K562 (cell line): ENCODE measurements around the gene DNAAF2. TPM values are rescaled to one million over a fixed set of nuclear protein-coding genes. Genes with fewer than 3 reads are reported as not detected.
A peak's percentile ranks its signal among the peaks of the same experiment; 100 is the strongest.

ENCODE experiments used
- ATAC-seq: fragments of 200-7000 bp; cut with Tn5 transposase; 3 replicates; pipeline ENCODE4 v1.9.1; 2020; ENCODE audit warnings: moderate library complexity
- BruUV-seq: library from RNA; stranded (reverse); fragments of 400-500 nt; replicated peaks from 2 replicates; lab custom pipeline; 2021; lab: Mats Ljungman, UMichigan
- CTCF ChIA-PET: fragments of 300-600 bp; formaldehyde crosslinking; extraction: SDS; loops from one replicate; lab custom pipeline; 2021; ENCODE audit warnings: low intra/inter-chr PET ratio; lab: Yijun Ruan, JAX
- POLR2A ChIA-PET: fragments of 300-600, 350-650 bp; sonication (Branson Sonifier 250); formaldehyde crosslinking; extraction: SDS; loops from one replicate; lab custom pipeline; 2021; ENCODE audit warnings: antibody characterized with exemption, inconsistent platforms; lab: Yijun Ruan, JAX
- DNase-seq, 4 experiments: peaks; one replicate each; pipeline versions ENCODE4 v3.0.0 to v3.0.0-alpha.2; 2011 to 2018; ENCODE audit warnings: low spot score in 3 of 4, mixed read lengths in 3 of 4; ENCODE audit errors: extremely low read depth in 1 of 4
- FAIRE-seq: peaks from 2 replicates; lab custom pipeline; 2011; peaks lifted over from hg19 to GRCh38; lab: Jason Lieb, UNC
- H2AFZ ChIP-seq: 2 replicates; pipeline ENCODE4 v1.6.0; 2011; ENCODE audit warnings: low read depth, low read length, control low read depth, inconsistent platforms
- H3K27ac ChIP-seq: fragments of 200-600 bp; 3 replicates; pipeline ENCODE4 v1.8.0; 2011; ENCODE audit warnings: low read depth, mild to moderate bottlenecking, control low read depth, inconsistent platforms, low read length, moderate library complexity, mixed read lengths; ENCODE audit errors: extremely low read depth
- H3K27me3 ChIP-seq, 2 experiments: fragments of 300-600 bp in 1 of 2; 2 replicates in 1 of 2; 3 replicates in 1 of 2; pipeline versions ENCODE4 v1.6.0 to v1.8.0; 2011; ENCODE audit warnings: inconsistent platforms in 2 of 2, low read length in 2 of 2, mild to moderate bottlenecking in 1 of 2, mixed read lengths in 1 of 2, moderate library complexity in 1 of 2; ENCODE audit not compliant: control insufficient read depth in 2 of 2, insufficient read depth in 2 of 2
- H3K36me3 ChIP-seq: fragments of 300-600 bp; 3 replicates; pipeline ENCODE4 v1.8.0; 2011; ENCODE audit warnings: mild to moderate bottlenecking, low read length, inconsistent platforms; ENCODE audit not compliant: control insufficient read depth, insufficient read depth
- H3K4me1 ChIP-seq, 2 experiments: fragments of 200-600 bp in 1 of 2; replicated peaks in 1 of 2; 2 replicates in 1 of 2; 3 replicates in 1 of 2; pipeline versions ENCODE4 v1.5.1 to v1.8.0; 2011; ENCODE audit warnings: inconsistent platforms in 2 of 2, low read length in 2 of 2, mild to moderate bottlenecking in 1 of 2, mixed read lengths in 1 of 2, moderate library complexity in 1 of 2; ENCODE audit not compliant: control insufficient read depth in 2 of 2, insufficient read depth in 2 of 2
- H3K4me2 ChIP-seq: 2 replicates; pipeline ENCODE4 v1.6.1; 2011; ENCODE audit warnings: low read length, control low read depth, inconsistent platforms, mixed read lengths; ENCODE audit not compliant: insufficient read depth
- H3K4me3 ChIP-seq: fragments of 200-600 bp; sonication (generic), shearing (Covaris generic); 2 replicates; pipeline ENCODE4 v1.5.1; 2016; ENCODE audit warnings: control low read depth, inconsistent platforms
- H3K79me2 ChIP-seq: fragments of 200-600 bp; 3 replicates; pipeline ENCODE4 v1.8.0; 2011; ENCODE audit warnings: low read length, inconsistent platforms; ENCODE audit not compliant: control insufficient read depth, insufficient read depth
- H3K9ac ChIP-seq, 2 experiments: 2 replicates each; pipeline versions ENCODE4 v1.6.0 to v1.6.1; 2011; ENCODE audit warnings: low read depth in 2 of 2, low read length in 2 of 2, control low read depth in 1 of 2, inconsistent platforms in 1 of 2, mild to moderate bottlenecking in 1 of 2, mixed read lengths in 1 of 2; ENCODE audit not compliant: insufficient read depth in 1 of 2
- H3K9me1 ChIP-seq: one replicate; pipeline ENCODE4 v1.6.0; 2011; ENCODE audit warnings: inconsistent platforms, mild to moderate bottlenecking, low read length, moderate library complexity; ENCODE audit not compliant: control insufficient read depth, insufficient read depth
- H3K9me3 ChIP-seq: replicated peaks from 2 replicates; pipeline ENCODE4 v1.5.1; 2011; ENCODE audit warnings: low read depth, low read length, inconsistent platforms; ENCODE audit not compliant: control insufficient read depth, insufficient read depth
- H4K20me1 ChIP-seq: replicated peaks from 2 replicates; pipeline ENCODE4 v1.6.1; 2011; ENCODE audit warnings: low read length, inconsistent platforms, mixed read lengths; ENCODE audit not compliant: control insufficient read depth, insufficient read depth
- CBFA2T2 ChIP-seq: fragments of 450-650 bp; conservative IDR thresholded peaks from 2 replicates; pipeline ENCODE4 v1.6.1; 2017; ENCODE audit warnings: mild to moderate bottlenecking
- CCNT2 ChIP-seq: IDR thresholded peaks from 2 replicates; pipeline ENCODE4 v1.6.1; 2011; ENCODE audit warnings: borderline replicate concordance, low read depth, mild to moderate bottlenecking, moderate library complexity, mixed read lengths, low read length; ENCODE audit not compliant: insufficient read length; ENCODE audit errors: extremely low read depth
- GATAD2B ChIP-seq: fragments of 450-650 bp; IDR thresholded peaks from 2 replicates; pipeline ENCODE4 v1.6.1; 2017; ENCODE audit warnings: mild to moderate bottlenecking, borderline replicate concordance
- PRDM10 ChIP-seq: fragments of 450-650 bp; IDR thresholded peaks from 2 replicates; pipeline ENCODE4 v1.6.1; 2018; ENCODE audit not compliant: partially characterized antibody
- RBFOX2 ChIP-seq: fragments of 200-400 bp; formaldehyde crosslinking; IDR thresholded peaks from 2 replicates; pipeline ENCODE4 v1.6.1; 2017; ENCODE audit warnings: low read depth, mild to moderate bottlenecking, low read length, moderate library complexity
- TOE1 ChIP-seq, 2 experiments: fragments of 450-650 bp in 1 of 2; sonication (generic) in 1 of 2; formaldehyde crosslinking in 1 of 2; IDR thresholded peaks; 2 replicates each; pipeline versions ENCODE4 v1.7.1 to v1.8.0; 2016 to 2022; ENCODE audit warnings: borderline replicate concordance in 2 of 2, mild to moderate bottlenecking in 2 of 2, antibody characterized with exemption in 1 of 2, inconsistent platforms in 1 of 2, low read depth in 1 of 2, missing genetic modification reagents in 1 of 2, moderate library complexity in 1 of 2
- ZNF121 ChIP-seq: sonication (generic); formaldehyde crosslinking; conservative IDR thresholded peaks from 2 replicates; pipeline ENCODE4 v1.8.0; 2022; ENCODE audit warnings: missing genetic modification reagents
- ZNF140 ChIP-seq: fragments of 250-450 bp; sonication (Bioruptor Pico); IDR thresholded peaks from 2 replicates; pipeline ENCODE4 v1.8.0; 2021; ENCODE audit warnings: moderate library complexity, mild to moderate bottlenecking, inconsistent platforms
- ZNF212 ChIP-seq: fragments of 450-650 bp; formaldehyde crosslinking; IDR thresholded peaks from 2 replicates; pipeline ENCODE4 v1.4.0; 2020; ENCODE audit warnings: mild to moderate bottlenecking
- ZNF583 ChIP-seq: fragments of 250-450 bp; sonication (Bioruptor Pico); IDR thresholded peaks from 2 replicates; pipeline ENCODE4 v1.4.0; 2020
- WGBS: fragments of 100-300 bp; shearing (Covaris generic); methylation state at CpG from one replicate; pipeline ENCODE4 v1.1.6; 2016; ENCODE audit warnings: low coverage, mixed read lengths; ENCODE audit not compliant: insufficient coverage; ENCODE audit errors: missing lambda C conversion rate; 5-methylcytosine and 5-hydroxymethylcytosine counted together
- in situ Hi-C: fragments of 300-500 bp; cut with MboI; formaldehyde crosslinking; loops from 4 replicates; pipeline ENCODE4 v1.15.0; 2018; ENCODE audit warnings: inconsistent platforms, mixed read lengths
- intact Hi-C: fragments of 100-400 bp; cut with micrococcal nuclease; formaldehyde crosslinking; loops from 2 replicates; pipeline ENCODE4 v1.14.2; 2022
- polyA plus RNA-seq, 8 experiments: library from polyadenylated mRNA; depleted of rRNA in 4 of 8; stranded (reverse) in 5 of 8; unstranded in 3 of 8; fragments of >200 nt; fragmentation: Nextera tagmentation in 2 of 8; fragmentation: Illumina TruSeq in 1 of 8; extraction: Ambion mirVana in 2 of 8; extraction: Trizol in 1 of 8; gene quantifications; 2 replicates each; pipeline versions ENCODE4 v1.2.1 to v1.2.3, GENCODE V29; 2011 to 2014; ENCODE audit warnings: inconsistent platforms in 1 of 8, missing spikeins in 1 of 8
- total RNA-seq, 7 experiments: library from RNA; depleted of rRNA in 6 of 7; stranded (reverse); fragments of >200 nt in 6 of 7; fragmentation: Illumina TruSeq in 2 of 7; extraction: Trizol in 2 of 7; gene quantifications; 2 replicates each; pipeline versions ENCODE4 v1.2.1 to v1.2.3, GENCODE V29; 2011 to 2021; ENCODE audit warnings: low replicate concordance in 1 of 7

DNAAF2 gene
- total and polyA plus RNA-seq, 9 of the 15 experiments (the other 6 are each of a cell fraction or from before 2014, with no cell fraction given), result 2.4 to 14.6 (median 11.1) TPM

GRCh38 chr14:49653508-49653907, 18.5 kb upstream of the DNAAF2 start:
- Histone ChIP-seq H2AFZ (no peak overlapping the region), H3K9me3 (no peaks in the 10 kb centered on the region), H3K27ac (no peak overlapping the region), H3K4me1 (no peaks in the 10 kb centered on the region; a peak in 1 of 5 replicates), H3K4me3 (no peak overlapping the region), H3K36me3 (peaks cover 58% of the 10 kb centered on the region), H3K4me2 (no peak overlapping the region), H3K27me3 (no peaks in the 10 kb centered on the region), H4K20me1 (no peaks in the 10 kb centered on the region), H3K79me2 (no peaks in the 10 kb centered on the region; the same call in 2 of the 3 replicates), H3K9me1 (no peaks in the 10 kb centered on the region), H3K9ac (no peak overlapping the region)
- no TSS peak for BruUV-seq
- ATAC-seq (no peak), DNase-seq (no peak), FAIRE-seq (no peak)
- in situ Hi-C loops (no loop called here), intact Hi-C loops (no loop called here)
- POLR2A ChIA-PET, result no interaction called here
- TF ChIP-seq ZNF212, result no peak
- TF ChIP-seq ZNF121, result peak; percentile 59; the same call in 1 of the 2 replicates
- no peak for TF ChIP-seq CBFA2T2
- TF ChIP-seq RBFOX2, result no peak
- no peak for TF ChIP-seq GATAD2B
- no peak for TF ChIP-seq ZNF583 (CRISPR knock-in tag)
- TF ChIP-seq TOE1 (IDR thresholded peaks at IDR 0.05; ENCODE audit: borderline replicate concordance), result no peak
- TF ChIP-seq TOE1 (CRISPR knock-in tag; IDR thresholded peaks at IDR 0.05; ENCODE audit: borderline replicate concordance, low read depth), result no peak
- 89% methylated on average over 4 of the region's 6 CpGs for WGBS
- CTCF ChIA-PET, result no interaction called here

GRCh38 chr14:49642163-49642562, 7.1 kb upstream of the DNAAF2 start:
- no TSS peak for BruUV-seq
- TF ChIP-seq ZNF140 (CRISPR knock-in tag), result no peak
- no peak for TF ChIP-seq CCNT2
- TF ChIP-seq PRDM10, result no peak

More at GRCh38 chr14:49642163-49642562, 7.1 kb upstream of the DNAAF2 start:
- DNase-seq, result no peak
- no peak overlapping the region for H3K4me2 ChIP-seq
- POLR2A ChIA-PET, result interaction anchor here (1.1 to 1.5 kb wide), 2 partner anchors 8 to 125 kb away, joined by 4 to 5 read pairs; partner anchors contain the start of gene KLHDC2
- H3K79me2 ChIP-seq, result peaks cover 45% of the 10 kb centered on the region
- H3K4me3 ChIP-seq, result no peak overlapping the region
- intact Hi-C loops (no loop called here), in situ Hi-C loops (loop anchor here (25.0 kb wide), 1 partner anchor 470 kb away; the partner anchor contains the start of gene VCPKMT)
- CTCF ChIA-PET, result no interaction called here
- no peaks in the 10 kb centered on the region for H3K9me1 ChIP-seq
- H2AFZ ChIP-seq, result no peak overlapping the region
- no peak overlapping the region; a peak in 1 of 4 replicates for H3K9ac ChIP-seq
- no peaks in the 10 kb centered on the region for H4K20me1 ChIP-seq
- no peaks in the 10 kb centered on the region for H3K27me3 ChIP-seq
- no peak for FAIRE-seq
- peaks cover 0 to 6% of the 10 kb centered on the region in 2 experiments; a peak in 3 of 5 replicates for H3K4me1 ChIP-seq
- H3K27ac ChIP-seq, result no peak overlapping the region
- ATAC-seq, result no peak
- no peaks in the 10 kb centered on the region for H3K9me3 ChIP-seq
- H3K36me3 ChIP-seq, result peaks cover 51% of the 10 kb centered on the region
